Erythroblast (primary cell): ENCODE measurements around the gene PPP4R2.

Experiments
- DNase-seq, 2 experiments: peaks; one replicate each; lab custom pipeline; 2025; lab: John Stamatoyannopoulos, UW
- GATA1 ChIP-seq: IDR thresholded peaks from 2 replicates; pipeline ENCODE4 v1.6.1; 2011; ENCODE audit warnings: low read depth, mild to moderate bottlenecking, control low read depth, low read length, moderate library complexity
- POLR2A ChIP-seq: IDR thresholded peaks from 2 replicates; pipeline ENCODE4 v1.6.1; 2011; ENCODE audit warnings: mild to moderate bottlenecking, low read length

The PPP4R2 gene

DNA sequence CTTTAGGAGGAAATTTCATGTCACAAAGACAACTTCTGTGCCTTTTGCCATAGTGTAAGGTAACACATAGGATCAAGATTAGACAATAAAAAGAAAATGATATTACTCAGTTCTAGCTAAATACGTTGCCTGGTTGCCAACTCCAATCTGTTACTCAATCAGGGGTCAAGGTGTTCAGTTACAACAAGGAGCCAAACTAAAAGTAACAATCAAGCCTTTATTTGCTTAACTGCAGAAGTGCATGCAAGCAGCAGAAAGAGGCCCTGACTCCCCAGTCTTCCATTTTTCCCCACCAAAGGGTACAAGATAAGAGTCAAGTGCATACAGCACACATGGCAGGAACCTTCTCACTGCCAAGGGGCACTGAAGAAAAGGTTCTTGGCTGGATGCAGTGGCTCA, 28.3 kb upstream of the PPP4R2 start:
- DNase-seq, result no peak

DNA sequence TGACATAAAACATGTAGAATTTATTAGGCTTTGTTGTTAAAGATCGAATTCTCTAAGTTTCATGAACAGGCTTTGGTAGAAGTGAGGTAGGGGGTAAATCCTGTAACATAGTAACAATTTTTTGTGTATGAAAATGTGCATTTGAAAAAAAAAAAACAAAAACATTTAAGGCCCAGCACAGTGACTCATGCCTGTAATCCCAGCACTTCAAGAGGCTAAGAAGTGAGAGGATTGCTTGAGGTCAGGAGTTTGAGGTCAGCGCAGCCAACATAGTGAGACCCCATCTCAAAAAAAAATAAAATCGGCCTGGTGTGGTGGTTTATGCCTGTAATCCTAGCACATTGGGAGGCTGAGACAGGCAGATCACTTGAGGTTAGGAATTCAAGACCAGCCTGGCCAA, 26.8 kb upstream of the PPP4R2 start:
- no peak for TF ChIP-seq GATA1
- TF ChIP-seq POLR2A, result no peak
- DNase-seq, result no peak

More for the DNA sequence above, 28.3 kb upstream of the PPP4R2 start:
- TF ChIP-seq POLR2A (no peak), GATA1 (no peak)

DNA sequence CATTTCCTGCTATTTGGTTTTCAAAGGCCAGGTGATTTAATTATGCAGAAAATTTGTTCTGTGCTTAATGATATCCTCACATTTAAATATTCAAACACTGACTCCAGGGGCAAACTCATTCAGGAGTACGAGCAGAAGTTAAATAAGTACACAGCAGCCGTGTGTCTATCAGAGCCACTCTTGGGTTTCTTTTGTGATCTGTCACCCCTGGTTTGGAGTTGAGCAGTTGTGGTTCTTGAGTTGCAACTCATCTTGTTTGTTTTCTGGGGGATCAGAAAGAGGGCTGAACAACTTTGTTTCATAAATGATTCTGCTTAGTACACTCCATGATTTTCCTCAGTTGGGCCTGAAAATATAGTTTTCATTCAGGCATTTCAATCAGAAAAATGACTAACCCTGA, 25.7 kb upstream of the PPP4R2 start:
- TF ChIP-seq GATA1 (no peak), POLR2A (no peak)

GRCh38 chr3:72972706-72973030, 23.9 kb upstream of the PPP4R2 start:
- TF ChIP-seq GATA1, result no peak
- no peak for TF ChIP-seq POLR2A

More for the DNA sequence above, 25.7 kb upstream of the PPP4R2 start:
- no peak for DNase-seq

DNA sequence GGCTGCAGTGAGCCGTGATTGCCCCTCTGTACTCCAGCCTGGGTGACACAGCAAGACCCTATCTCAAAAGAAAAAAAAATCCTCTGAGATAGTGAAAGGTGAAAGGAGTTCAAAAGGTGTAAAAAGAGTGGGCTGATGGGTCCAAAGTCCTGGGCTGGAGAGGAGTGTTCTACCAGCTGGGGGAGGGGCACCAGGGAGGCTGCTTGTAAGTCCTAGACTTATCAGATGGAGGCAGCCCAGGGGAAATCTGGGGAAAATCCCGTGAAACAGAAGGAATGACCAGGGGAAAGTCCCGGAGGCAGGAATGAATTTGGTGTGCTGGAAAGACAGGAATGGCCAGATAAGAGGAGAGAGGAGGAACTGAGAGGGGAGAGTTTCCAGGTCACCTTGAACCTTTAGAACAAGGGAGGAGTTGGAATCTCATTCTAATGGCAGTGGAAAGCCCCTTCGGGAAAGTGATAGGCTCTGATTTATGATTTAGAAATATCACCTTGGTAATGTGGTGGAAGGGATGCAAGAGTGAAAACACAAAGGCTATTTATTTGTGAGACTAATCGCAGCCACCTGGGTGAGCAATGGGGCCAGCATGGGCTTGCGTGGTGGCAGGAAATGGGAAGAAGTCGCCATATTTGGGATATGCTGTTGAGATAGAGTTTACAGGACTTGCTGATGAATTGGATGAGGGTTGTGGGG, 23.4 kb upstream of the PPP4R2 start:
- no peak for TF ChIP-seq GATA1
- TF ChIP-seq POLR2A, result no peak
- DNase-seq, result no peak

More at GRCh38 chr3:72972706-72973030, 23.9 kb upstream of the PPP4R2 start:
- DNase-seq, result no peak

DNA sequence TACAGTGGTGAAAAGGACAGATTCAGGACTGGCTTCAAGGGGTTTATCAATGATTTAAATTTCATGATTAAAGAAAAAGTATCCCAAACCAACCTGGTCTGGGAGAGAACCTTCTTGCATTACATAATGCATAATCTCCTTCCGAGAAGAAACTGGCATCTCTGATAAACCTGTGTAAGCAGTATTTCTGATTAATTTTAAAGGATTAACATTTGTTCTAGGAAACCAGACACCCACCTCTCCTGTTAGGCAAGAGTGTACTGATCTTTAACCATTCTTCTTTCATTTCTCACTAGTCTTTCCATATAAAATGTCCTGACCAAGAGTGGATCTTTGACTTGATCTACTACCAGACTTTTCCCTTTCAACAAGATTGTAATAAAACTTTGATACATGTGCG, 22.8 kb upstream of the PPP4R2 start:
- TF ChIP-seq GATA1 (no peak), POLR2A (no peak)
- no peak for DNase-seq

DNA sequence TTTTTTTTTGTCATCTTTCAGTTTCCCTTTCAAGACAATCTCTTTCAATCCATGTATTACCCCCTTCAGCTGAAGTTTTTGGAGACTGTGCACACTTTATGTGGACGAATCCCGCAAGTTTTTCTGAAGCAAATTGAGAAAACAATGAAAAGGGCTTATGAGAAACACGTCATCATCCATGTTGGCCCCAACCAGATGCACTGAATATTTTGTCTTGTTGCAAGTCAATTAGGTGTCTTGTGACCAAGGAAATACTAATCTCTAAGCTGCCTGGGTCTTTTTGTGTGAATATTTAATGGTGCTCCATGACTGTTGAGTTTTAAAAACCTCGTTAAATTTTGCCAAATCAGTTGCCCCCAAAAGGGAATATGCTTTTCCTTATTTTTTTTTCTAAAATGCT, 21.7 kb upstream of the PPP4R2 start:
- TF ChIP-seq GATA1 (no peak), POLR2A (no peak)
- no peak for DNase-seq

- no peak for TF ChIP-seq GATA1
- TF ChIP-seq POLR2A, result no peak
- DNase-seq, result no peak
Measured at GRCh38 chr3:72976281-72976741, 20.3 kb upstream of the PPP4R2 start.

GRCh38 chr3:72977060-72977808, 19.4 kb upstream of the PPP4R2 start:
- TF ChIP-seq POLR2A (no peak), GATA1 (no peak)
- DNase-seq, result no peak

GRCh38 chr3:72982609-72983366, 13.8 kb upstream of the PPP4R2 start:
- TF ChIP-seq GATA1 (no peak), POLR2A (no peak)
- no peak for DNase-seq

- no peak for DNase-seq
- TF ChIP-seq GATA1, result no peak
- TF ChIP-seq POLR2A, result no peak
Measured at GRCh38 chr3:72985576-72985975, 11.0 kb upstream of the PPP4R2 start.

GRCh38 chr3:72990701-72991395, 5.8 kb upstream of the PPP4R2 start:
- no peak for DNase-seq
- TF ChIP-seq POLR2A, result no peak
- no peak for TF ChIP-seq GATA1

DNA sequence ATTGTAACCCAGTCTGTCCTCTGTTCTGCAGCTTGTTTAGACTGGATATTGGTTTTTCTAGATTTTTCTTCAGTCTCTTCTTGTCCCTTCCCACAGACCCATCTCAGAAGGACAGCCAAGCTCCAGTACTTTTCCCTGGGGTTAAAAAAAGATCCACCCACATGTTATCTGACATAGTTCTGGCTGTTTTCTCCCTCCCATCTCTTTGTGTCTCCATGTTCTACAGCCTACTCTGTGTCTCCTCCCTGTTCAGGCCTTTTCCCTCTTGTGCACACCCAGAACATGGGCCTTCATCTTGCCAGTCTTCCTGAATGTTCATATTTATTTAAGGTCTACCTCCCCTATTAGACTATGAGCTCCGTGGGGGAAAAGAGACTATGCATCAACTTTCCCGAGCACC, 5.1 kb upstream of the PPP4R2 start:
- TF ChIP-seq POLR2A, result no peak
- no peak for TF ChIP-seq GATA1
- DNase-seq, result no peak

DNA sequence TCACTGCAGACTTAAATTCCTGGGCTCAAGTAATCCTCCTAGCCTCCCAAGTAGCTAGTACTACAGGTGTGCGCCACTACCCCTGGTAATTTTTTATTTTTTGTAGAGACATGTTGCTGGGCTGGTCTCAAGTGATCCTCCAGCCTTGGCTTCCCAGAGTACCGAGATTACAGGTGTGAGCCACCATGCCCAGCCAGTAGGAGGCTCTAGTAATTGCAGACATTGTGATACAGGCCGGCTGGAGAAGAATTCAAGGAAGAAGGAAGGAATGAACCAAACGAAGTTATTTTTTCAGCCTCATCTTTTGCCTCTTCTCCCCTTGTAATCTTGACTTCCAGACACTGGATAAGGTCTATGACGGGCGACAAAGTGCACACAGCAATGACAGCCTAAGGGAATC, 3.2 kb upstream of the PPP4R2 start:
- TF ChIP-seq POLR2A, result no peak
- no peak for TF ChIP-seq GATA1
- DNase-seq, result no peak
